ENCODE results near the gene NDRG4.

NDRG4 gene, protein sequence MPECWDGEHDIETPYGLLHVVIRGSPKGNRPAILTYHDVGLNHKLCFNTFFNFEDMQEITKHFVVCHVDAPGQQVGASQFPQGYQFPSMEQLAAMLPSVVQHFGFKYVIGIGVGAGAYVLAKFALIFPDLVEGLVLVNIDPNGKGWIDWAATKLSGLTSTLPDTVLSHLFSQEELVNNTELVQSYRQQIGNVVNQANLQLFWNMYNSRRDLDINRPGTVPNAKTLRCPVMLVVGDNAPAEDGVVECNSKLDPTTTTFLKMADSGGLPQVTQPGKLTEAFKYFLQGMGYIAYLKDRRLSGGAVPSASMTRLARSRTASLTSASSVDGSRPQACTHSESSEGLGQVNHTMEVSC

DNA sequence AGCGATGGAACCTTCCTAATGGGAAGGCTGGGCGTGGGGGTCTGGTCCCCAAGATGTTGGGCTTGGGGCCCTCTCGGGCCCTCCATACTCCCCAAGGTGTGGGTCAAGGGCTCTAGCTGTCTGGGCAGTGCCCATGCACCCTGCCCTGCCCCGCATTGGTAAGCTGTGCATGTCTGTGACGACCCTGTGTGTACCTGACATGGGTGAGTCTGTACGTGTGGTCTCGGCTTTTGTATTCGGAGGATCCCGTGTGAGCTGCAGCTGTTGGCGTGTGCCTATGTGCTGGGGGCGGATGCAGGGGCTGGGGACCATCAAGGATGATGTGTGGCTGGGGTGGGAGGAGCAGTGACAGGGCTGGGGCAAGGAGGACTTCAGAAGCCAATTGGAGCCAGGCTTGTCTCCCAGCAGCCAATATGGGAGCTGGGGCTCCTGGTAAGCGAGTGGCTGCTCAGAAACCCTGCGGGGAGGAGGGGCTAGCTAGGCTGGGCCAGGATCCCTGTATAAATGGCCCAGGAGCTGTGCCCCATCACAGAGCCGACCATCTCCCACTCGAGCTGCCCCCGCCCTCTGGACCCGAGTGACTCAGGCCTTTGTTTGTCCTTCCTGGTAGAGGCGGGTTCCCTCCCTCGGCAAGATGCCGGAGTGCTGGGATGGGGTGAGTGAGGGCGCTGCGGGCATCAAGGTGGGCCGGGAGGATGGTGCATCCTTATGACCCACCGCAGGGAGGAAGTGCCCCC, at the start of gene NDRG4:
Gene NDRG4 (plus strand): TSS at position 529 of the 737 bp plus-strand sequence. CDS start 106 bp downstream, at position 635.
- no peak for DNase-seq (ENCODE audit: low read depth)

DNA sequence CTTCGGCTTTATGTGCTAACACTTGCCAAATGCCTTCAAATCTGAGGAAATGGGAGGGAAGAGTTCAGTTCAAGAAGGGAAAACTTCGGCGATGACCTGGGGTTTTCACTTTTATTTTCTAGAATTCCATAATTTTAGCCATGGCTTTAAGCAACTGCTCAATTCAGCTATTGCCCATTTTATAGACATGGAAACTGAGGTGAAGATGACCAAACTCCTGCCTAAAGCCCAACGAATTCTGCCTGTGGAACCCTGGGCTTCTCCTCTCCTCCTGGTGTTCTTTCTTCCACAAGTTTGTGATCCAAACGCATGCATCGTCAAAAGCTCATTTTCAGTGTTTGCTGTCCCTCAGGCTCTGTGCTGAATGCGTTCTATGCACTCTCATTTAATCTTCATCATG, 49.4 kb upstream of the NDRG4 start:
- DNase-seq (ENCODE audit: low read depth), result no peak

DNA sequence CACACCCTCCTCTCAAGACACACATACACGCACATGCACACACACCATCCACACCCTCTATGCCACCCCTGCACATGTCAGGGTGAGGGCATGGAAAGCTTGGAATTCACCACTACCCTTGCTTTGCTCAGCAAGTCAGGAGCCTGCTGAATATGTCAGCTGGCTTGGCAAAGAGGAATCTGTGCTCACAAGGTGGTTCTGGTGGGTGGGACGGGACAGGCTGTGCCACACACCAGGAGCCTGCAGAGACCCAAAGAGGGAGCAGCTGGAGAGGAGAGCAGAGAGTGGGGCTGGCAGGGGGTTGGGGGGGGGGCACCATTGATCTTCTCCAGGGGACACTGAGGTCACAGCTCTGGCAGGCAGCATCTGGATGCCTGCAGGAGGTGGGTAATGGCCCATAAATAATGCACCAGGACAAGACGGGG, 48.7 kb upstream of the NDRG4 start:
- DNase-seq (ENCODE audit: low read depth), result no peak

DNA sequence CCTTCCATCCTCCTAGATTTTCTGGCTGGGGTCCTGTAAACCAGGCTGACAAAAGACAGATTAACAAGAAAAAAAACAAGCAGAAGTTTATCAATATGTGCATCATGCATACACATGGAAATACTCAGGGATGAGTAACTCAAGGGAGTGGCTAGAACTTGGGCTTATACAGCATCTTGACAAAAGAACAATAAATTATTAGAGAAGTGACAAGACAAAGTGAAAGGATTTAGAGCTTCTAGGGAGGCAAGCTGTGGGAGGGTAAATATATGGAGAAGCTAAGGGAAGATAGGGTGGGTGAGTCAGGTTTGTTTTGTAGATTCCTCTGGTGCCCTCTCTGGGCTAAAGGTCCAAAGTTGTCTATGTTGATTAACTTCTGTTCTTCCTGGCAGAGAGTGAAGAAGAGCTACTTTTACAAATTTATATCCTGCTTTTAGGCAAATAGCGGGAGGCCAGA, 48.0 kb upstream of the NDRG4 start:
- no peak for DNase-seq (ENCODE audit: low read depth)

DNA sequence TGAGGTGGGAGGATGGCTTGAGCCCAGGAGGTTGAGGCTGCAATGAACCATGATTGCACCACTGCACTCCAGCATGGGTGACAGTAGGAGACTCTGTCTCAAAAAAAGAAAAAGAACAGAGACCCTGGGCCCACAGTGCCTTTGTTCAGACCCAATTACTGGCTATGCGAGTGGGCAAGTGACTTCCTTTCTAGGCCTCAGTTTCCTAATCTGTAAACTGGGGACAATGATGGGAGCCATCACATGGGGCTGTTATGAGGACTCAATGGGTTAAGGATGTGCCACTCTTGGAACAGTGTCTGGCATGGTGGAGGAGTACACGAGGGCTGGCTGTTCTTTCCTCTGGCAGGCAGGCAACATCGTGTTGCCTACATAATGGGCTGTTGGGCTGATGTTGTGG, 47.3 kb upstream of the NDRG4 start:
- DNase-seq (ENCODE audit: low read depth), result no peak

DNA sequence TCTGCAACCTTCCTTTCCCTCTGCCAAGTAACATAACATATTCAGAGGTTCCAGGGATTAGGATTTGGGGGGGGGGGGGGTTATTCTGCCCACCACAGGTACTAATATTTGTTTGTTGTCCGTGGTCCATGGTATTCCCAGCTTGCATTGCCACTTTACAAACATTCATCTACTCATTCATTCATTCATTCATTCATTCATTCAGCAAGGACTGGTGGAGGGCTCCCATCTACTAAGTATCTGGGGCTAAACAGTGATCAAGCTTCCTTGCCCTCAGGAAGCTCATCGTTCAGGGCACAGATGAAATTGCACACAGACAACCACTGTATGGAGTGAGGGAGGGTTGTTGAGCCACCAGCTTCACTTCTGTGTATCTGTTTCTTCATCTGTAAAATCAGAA, 45.8 kb upstream of the NDRG4 start:
- no peak for DNase-seq (ENCODE audit: low read depth)

DNA sequence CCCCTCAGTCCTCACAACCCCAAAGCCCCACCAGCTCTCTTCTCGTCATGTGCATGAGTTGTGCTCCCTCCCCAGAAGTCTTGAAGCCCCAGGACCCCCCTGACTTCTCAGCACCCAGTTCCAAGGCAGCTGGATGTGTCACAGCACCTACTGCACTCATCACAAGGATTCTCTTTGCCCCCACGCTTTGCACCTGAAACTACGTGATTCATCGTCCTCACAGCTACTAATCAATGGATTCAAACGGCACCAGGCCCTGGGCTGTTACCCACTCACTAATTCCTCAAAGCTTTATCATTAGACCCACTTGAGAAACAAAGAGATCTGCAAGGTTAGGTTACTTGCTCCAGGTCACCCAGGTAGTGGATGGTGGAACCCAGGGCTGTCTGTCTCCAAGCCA, 45.1 kb upstream of the NDRG4 start:
- DNase-seq (ENCODE audit: low read depth), result no peak

DNA sequence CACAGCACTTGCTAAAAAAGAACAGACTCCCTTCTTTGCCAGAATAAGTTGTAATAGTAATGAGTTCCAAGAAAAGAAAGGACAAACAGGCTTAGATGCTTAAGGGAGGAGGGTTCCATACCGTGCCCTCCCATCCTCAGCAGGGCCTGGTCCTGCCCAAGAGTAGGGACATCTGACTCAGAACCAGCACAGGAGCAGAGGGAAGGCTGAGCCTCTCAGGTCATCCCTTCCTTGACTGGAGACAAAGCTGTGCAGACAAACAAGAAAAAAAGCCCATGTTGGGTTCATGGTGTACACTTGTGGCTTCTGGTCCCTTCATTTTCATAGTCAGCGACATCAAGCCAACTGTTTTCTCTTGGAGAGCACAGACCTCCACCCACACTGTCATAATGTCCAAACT, 44.2 kb upstream of the NDRG4 start:
- DNase-seq (ENCODE audit: low read depth), result no peak

DNA sequence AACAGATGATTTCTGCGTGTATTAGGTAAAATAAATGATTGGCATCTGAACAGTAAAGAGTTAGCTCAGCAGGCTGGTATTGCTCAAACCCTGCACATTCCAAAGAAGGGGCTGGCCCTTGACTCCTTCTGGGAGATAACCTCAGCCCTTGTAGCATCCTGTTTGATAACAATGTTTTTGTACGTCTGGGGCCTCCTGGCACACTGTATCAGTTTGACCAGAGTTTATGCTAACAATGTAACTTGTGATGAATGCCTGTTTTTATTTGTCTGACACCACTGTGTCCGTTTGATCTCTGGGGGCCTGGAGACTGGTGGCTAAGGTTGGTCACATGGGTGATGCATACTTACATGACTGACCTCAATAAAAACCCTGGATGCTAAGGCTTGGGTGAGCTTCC, 43.8 kb upstream of the NDRG4 start:
- DNase-seq (ENCODE audit: low read depth), result no peak

DNA sequence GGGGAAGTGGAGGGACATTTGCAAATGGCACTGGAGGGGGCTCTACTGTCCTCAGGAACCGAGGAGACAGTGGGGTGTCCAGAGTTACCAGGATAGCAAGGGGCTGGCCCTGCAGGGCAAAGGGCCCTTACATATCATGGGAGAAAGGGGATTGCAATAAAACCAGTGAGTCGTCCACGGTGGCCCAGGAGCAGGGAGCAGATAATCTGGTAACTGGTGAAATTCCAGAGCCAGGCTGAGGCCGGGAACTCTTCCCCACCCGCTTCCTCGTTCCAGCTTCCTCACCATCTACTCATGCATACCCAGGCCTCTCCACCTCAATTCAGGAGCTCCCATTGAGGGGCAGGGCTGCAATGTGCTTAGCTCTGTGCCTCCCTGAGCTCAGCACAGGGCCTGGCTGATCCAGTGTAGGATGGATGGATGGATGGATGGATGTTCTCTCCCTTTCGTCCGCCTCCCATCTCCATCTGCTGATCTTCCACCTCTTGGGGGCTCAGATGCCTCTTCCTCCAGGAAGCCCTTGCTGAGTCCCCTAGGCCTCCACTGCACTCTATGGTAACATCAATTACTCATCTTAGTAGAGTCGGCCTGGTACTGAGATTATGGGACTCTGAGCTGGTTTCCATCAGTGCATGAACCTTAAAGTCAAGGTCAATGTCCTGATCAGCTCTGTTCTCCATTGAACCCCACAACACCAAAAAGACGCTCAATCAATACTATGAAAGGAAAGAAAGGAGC, 41.2 kb upstream of the NDRG4 start:
- DNase-seq (ENCODE audit: low read depth), result no peak

DNA sequence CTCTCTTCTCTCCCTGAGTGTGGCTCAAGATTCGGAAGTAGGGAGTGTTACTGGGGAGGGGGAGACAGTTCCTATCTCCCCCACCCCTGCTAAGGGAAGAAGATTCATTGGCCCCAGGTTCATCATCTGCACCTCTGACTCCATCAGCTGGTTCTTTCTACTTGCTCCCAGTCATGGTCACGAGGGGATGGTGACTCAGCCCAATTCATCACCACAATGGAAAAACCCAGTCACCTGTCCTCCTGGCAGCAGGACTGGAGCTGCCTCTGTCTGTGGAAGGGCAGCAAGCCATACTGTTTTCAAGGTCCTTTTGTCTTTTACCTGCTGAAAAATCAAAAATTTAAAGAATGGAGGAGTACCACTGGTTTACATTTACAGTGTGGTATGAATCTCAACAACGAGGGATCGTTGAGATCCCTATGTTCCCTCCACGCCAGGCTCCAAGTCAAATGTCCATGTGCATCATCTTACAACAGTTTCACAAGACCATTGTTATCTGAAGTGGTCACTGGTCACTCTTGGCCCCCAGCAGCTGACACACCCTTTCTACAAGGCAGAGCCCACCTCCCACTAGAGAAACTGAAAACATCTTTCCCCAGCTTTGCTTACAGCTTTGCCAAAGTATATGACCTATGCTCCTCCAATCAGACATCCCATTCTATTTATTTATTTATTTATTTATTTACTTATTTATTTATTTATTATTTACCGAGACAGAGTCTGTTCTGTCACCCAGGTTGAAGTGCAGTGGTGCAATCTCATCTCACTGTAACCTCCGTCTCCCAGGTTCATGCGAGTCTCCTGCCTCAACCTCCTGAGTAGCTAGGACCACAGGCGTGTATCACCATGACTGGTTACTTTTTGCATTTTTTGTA, 40.4 kb upstream of the NDRG4 start:
- no peak for DNase-seq (ENCODE audit: low read depth)

DNA sequence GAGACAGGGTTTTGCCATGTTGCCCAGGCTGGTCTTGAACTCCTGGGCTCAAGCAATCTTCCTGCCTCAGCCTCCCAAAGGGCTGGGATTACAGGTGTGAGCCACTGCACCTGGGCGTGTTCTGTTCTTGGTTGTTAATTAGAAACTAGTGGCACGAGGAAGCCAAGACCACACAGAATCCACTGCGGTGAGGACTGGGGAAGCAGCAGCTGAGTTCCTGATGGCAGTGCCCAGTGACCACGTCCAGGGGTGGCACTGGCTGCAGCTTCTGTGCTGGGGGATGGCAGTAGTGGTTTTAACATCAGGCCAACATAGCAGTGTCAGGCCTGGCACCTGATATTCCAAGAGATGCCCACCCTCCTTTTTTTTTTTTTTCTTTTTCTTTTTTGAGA, 39.7 kb upstream of the NDRG4 start:
- no peak for DNase-seq (ENCODE audit: low read depth)

DNA sequence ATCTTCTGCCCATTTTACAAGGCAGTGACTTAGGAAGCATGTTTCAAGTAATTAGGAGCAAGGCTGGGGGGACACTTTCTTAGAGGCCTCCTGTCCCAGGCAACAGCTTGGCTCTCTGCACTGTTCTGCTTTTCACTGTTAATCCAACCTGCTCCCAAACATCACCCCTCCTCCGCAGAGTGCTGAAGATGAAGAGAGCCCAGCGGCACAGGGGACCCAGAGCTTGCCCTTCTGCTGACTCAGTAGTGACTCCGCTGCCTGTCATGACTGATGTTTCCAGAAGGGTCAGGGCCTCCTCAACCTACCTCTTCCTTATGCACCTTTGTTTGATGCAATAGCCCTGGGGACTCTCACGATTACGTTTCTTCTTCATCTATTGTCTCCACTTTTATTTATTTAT, 38.9 kb upstream of the NDRG4 start:
- DNase-seq (ENCODE audit: low read depth), result no peak

DNA sequence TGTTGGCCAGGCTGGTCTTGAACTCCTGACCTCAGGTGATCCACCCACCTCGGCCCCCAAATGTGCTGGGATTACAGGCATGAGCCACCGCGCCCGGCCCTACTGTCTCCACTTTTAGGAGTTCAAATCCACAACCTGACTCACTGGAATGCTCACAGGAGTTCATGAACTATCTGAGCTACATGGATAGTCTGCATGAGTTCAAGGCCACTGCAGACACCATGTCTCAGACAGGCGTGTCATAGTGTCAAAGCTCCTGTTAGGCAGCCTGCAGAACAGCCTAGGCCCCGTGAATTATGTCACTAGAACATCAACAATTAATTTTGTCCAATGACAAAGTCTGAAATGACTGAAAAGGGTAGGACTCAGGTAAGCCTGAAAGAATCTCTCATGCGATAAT, 38.3 kb upstream of the NDRG4 start:
- no peak for DNase-seq (ENCODE audit: low read depth)

DNA sequence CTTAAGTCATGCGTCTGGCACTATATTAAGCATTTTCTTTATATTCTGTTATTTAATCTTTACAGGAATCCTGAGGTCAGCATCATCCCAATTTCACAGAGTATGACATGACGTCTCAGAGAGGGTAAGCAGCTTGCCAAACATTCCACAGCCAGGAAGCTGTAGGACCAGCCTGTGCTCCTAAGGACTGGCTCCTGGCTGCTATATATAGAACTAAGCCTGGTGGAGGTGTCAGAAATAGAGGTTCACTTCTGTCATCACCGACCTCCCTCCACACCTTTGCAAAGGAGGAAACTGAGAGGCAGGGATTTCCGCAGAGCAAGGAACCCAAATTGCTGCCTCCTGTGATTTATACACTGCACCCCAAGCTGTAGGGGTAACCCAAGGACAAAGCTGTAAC, 37.9 kb upstream of the NDRG4 start:
- DNase-seq (ENCODE audit: low read depth), result no peak

DNA sequence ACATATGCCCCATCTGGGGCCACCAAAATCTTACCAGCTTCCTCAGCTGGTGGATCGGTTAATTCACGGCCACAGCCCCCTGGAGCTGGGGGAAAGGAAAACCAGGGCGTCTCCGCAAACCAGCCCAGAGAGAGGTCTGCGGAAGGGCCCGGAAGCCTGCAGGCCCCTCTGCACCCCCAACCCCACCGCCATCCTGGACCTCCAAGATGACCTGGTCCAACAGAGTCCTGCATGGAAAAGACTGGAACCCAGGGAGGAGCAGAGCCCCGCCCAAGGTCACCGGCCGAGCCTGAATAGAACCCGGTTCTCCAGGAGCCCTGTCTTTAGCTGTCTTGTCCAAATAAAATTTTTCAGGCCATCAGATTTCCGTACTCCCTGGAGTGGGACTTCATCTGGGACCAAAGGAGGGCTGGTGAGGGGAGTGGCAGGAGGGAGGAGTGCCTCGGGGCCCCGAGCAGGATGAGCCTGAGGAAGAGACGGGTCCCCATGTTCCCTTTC, 37.4 kb upstream of the NDRG4 start:
- DNase-seq (ENCODE audit: low read depth), result no peak

DNA sequence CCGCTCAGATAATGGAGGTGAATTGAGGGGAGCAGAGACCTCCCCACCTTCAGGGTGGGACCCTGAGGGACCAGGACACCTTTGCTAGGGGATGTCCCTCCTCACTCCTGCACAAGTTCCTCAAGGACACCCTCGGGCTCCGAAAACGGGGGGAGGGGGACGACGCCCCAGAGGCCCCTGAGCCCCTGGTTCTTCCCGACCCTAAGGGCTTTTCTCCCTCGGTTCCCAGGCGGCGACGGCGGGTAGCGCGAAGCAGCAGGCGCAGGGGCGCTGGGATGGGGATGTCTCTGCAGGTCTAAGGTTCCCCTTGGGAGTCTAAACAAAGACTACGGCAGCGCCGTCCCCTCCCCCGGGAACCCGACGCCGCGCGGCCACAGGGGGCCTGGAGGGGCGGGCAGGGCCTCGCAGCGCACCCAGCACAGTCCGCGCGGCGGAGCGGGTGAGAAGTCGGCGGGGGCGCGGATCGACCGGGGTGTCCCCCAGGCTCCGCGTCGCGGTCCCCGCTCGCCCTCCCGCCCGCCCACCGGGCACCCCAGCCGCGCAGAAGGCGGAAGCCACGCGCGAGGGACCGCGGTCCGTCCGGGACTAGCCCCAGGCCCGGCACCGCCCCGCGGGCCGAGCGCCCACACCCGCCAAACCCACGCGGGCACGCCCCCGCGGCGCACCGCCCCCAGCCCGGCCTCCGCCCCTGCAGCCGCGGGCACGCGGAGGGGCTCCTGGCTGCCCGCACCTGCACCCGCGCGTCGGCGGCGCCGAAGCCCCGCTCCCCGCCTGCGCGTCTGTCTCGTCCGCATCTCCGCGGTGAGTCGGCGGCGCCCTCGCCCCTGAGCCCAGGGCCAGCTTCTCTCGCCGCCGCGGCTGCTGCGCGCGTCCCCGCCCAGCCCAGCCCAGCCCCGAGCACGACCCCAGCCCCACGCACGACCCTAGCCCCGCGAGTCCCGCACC, 36.7 kb upstream of the NDRG4 start:
- no peak for DNase-seq (ENCODE audit: low read depth)

DNA sequence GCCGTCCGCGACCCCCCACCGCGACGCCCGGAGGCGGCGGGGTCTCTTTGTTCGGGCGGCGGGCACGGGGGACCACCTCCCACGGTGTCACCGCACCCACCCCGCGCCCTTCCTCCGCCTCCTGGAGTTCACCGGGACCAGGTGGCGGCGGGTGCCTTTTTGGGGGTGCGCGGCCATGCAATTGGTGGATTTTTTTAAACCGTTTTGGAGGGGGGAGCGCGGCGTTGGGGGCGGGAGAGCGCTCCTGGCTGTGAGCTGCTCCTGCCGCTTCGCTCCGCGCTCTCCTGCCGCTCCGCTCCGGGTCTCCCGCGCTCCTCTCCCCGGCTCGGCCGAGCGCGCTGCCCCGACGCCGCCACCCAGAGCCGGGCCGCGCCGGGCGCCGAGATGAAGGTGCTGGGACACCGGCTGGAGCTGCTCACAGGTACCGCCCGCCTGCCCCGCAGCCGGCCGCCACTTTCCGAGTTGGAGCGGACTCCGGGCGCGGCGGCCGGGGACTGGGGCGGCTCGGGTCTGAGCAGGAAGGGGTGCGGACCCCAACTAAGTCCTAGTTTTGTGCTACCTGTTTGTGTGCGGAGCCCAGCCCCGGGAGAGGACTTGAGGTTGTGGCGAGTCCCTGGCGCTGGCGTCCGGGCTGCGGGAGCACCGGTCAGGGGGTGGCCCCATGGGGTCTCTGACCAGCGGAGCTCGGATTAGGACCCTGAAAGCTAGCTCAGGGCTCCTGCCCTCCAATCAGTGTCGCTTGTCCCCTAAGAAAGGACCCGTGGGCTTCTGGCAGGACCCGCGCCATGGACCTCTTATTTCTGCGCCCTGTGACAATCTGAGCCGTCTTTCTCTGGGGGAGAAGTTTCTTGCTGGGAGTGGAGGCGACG, 35.7 kb upstream of the NDRG4 start:
- DNase-seq (ENCODE audit: low read depth), result no peak

DNA sequence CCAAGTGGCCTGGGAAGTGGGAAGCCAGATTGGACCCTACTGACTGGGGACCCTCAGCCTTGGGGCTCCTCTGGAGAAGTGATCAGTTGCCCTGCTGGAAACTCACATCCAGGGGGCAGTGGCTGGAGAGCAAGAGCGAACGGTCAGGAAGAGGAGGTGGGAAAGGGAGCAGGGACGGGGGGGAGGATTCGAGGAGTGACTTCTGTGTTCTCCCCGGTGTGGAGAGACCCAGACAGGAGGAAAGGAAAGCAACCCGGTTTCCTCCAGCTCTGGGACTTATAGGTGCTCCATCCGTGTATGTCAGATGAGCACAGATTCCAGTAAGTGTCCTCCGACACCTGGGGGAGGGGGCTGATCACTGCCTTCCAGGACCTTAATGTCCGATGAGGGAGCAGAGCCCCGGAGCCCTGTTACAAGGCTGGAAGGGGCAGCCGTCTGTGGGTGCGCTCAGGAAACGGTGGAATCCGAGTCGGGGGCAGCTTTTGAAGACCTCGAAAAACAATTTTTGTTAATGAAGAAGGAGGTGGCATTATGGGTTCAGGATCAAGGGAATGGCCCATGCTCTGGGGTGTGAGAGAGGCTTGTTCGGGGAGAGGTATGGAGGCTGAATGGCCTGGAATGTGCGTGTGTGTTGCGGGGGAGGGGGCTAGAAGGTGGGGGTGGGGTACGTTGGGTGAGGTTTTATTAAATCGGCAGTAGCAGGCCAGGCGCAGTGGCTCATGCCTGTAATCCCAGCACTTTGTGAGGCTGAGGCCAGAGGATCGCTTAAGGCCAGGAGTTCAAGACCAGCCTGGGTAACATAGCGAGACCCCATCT, 34.8 kb upstream of the NDRG4 start:
- no peak for DNase-seq (ENCODE audit: low read depth)
